A549 (cell line): ENCODE measurements around the gene HSPG2.

Source experiments
- EP300 ChIP-seq, 2 experiments: fragments of >200 bp; sonication (Bioruptor Twin); formaldehyde crosslinking; IDR thresholded peaks; 2 replicates in 1 of 2; 3 replicates in 1 of 2; pipeline ENCODE4 v1.6.1; 2016 to 2017
- SREBF2 ChIP-seq: fragments of 450-650 bp; IDR thresholded peaks from 2 replicates; pipeline ENCODE4 v1.6.1; 2014; ENCODE audit warnings: mild to moderate bottlenecking, moderate library complexity
- TF ChIP-seq, protein P1 (sequence below): fragments of >200 bp; sonication (Bioruptor Twin); formaldehyde crosslinking; IDR thresholded peaks from 3 replicates; pipeline ENCODE4 v1.5.1; 2016

- TF ChIP-seq, protein P1, sequence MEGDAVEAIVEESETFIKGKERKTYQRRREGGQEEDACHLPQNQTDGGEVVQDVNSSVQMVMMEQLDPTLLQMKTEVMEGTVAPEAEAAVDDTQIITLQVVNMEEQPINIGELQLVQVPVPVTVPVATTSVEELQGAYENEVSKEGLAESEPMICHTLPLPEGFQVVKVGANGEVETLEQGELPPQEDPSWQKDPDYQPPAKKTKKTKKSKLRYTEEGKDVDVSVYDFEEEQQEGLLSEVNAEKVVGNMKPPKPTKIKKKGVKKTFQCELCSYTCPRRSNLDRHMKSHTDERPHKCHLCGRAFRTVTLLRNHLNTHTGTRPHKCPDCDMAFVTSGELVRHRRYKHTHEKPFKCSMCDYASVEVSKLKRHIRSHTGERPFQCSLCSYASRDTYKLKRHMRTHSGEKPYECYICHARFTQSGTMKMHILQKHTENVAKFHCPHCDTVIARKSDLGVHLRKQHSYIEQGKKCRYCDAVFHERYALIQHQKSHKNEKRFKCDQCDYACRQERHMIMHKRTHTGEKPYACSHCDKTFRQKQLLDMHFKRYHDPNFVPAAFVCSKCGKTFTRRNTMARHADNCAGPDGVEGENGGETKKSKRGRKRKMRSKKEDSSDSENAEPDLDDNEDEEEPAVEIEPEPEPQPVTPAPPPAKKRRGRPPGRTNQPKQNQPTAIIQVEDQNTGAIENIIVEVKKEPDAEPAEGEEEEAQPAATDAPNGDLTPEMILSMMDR: no peak
- TF ChIP-seq SREBF2 (no peak), EP300 (IDR thresholded peaks at IDR 0.05) (no peak)
Measured at GRCh38 chr1:21828075-21828474, 109.0 kb downstream of the HSPG2 start.
